ENCODE data around the gene DDX1.
"Not testable (repeated sequence)": the region's sequence is repeated elsewhere in the genome, so short reads cannot be mapped to it uniquely, and the experiment has no call there.

The DDX1 gene

GRCh38 chr2:15591692-15592463 lies at the start of gene DDX1:
Gene DDX1, plus strand, starts transcription at chr2:15591868. Its CDS starts 66 bp downstream, at chr2:15591934.
- peak; percentile 80 for DNase-seq (ENCODE audit: extremely low spot score)
- TF ChIP-seq HDGF (IDR thresholded peaks at IDR 0.05; ENCODE audit: borderline replicate concordance) (no peak), BHLHE40 (IDR thresholded peaks at IDR 0.05; ENCODE audit: borderline replicate concordance) (no peak), ZNF384 (IDR thresholded peaks at IDR 0.05) (no peak), L3MBTL2 (conservative IDR thresholded peaks at IDR 0.05) (peak; percentile 59), ARNT (IDR thresholded peaks at IDR 0.05) (no peak), TARDBP (IDR thresholded peaks at IDR 0.05) (no peak), ELF4 (IDR thresholded peaks at IDR 0.05) (peak; percentile 37; the same call in 1 of the 2 replicates), NFRKB (IDR thresholded peaks at IDR 0.05) (peak; percentile 73; the same call in 1 of the 2 replicates), FOXK2 (IDR thresholded peaks at IDR 0.05) (no peak), CTBP1 (IDR thresholded peaks at IDR 0.05; ENCODE audit: borderline replicate concordance) (peak; percentile 88), PKNOX1 (IDR thresholded peaks at IDR 0.05) (no peak), SUZ12 (IDR thresholded peaks at IDR 0.05) (no peak), SP1 (IDR thresholded peaks at IDR 0.05) (no peak)
- ChIA-PET CTCF (no interaction called here), POLR2A (no interaction called here)

- DNase-seq (ENCODE audit: extremely low spot score); POLR2A ChIA-PET: not testable (repeated sequence)
These were observed 49.4 kb upstream of the DDX1 start for GRCh38 chr2:15542269-15542668.

GRCh38 chr2:15543053-15543452 lies 48.6 kb upstream of the DDX1 start:
- ChIA-PET POLR2A (no interaction called here), CTCF (no interaction called here)
- no peak for TF ChIP-seq CTBP1 (IDR thresholded peaks at IDR 0.05; ENCODE audit: borderline replicate concordance)
- no peak for TF ChIP-seq HDGF (IDR thresholded peaks at IDR 0.05; ENCODE audit: borderline replicate concordance)
- TF ChIP-seq FOXA1 (IDR thresholded peaks at IDR 0.05) = no peak
- TF ChIP-seq FOXK2 (IDR thresholded peaks at IDR 0.05) = no peak
- no peak for TF ChIP-seq ELF4 (IDR thresholded peaks at IDR 0.05)
- no peak for TF ChIP-seq TARDBP (IDR thresholded peaks at IDR 0.05)
- TF ChIP-seq BHLHE40 (IDR thresholded peaks at IDR 0.05; ENCODE audit: borderline replicate concordance) = no peak
- TF ChIP-seq ARNT (IDR thresholded peaks at IDR 0.05) = no peak
- TF ChIP-seq NFRKB (IDR thresholded peaks at IDR 0.05) = no peak
- no peak for TF ChIP-seq PKNOX1 (IDR thresholded peaks at IDR 0.05)
- no peak for TF ChIP-seq SP1 (IDR thresholded peaks at IDR 0.05)
- no peak for TF ChIP-seq ZNF384 (IDR thresholded peaks at IDR 0.05)
- no peak for TF ChIP-seq LEF1 (IDR thresholded peaks at IDR 0.05; ENCODE audit: borderline replicate concordance)
- no peak for TF ChIP-seq L3MBTL2 (conservative IDR thresholded peaks at IDR 0.05)
- TF ChIP-seq FOXM1 (IDR thresholded peaks at IDR 0.05; ENCODE audit: borderline replicate concordance) = no peak
- TF ChIP-seq SUZ12 (IDR thresholded peaks at IDR 0.05) = no peak
- DNase-seq (ENCODE audit: extremely low spot score) = no peak

More at GRCh38 chr2:15542269-15542668, 49.4 kb upstream of the DDX1 start:
- CTCF ChIA-PET = not testable (repeated sequence)

GRCh38 chr2:15543541-15543940 lies 48.1 kb upstream of the DDX1 start:
- CTCF ChIA-PET = no interaction called here
- DNase-seq (ENCODE audit: extremely low spot score) = no peak
- no peak for TF ChIP-seq TARDBP (IDR thresholded peaks at IDR 0.05)
- no peak for TF ChIP-seq NFRKB (IDR thresholded peaks at IDR 0.05)
- TF ChIP-seq ARNT (IDR thresholded peaks at IDR 0.05) = no peak
- TF ChIP-seq ZNF384 (IDR thresholded peaks at IDR 0.05) = no peak
- TF ChIP-seq SUZ12 (IDR thresholded peaks at IDR 0.05) = no peak
- TF ChIP-seq SP1 (IDR thresholded peaks at IDR 0.05) = no peak
- TF ChIP-seq L3MBTL2 (conservative IDR thresholded peaks at IDR 0.05) = no peak
- TF ChIP-seq CTBP1 (IDR thresholded peaks at IDR 0.05; ENCODE audit: borderline replicate concordance) = no peak
- TF ChIP-seq FOXM1 (IDR thresholded peaks at IDR 0.05; ENCODE audit: borderline replicate concordance) = no peak
- TF ChIP-seq LEF1 (IDR thresholded peaks at IDR 0.05; ENCODE audit: borderline replicate concordance) = no peak
- no peak for TF ChIP-seq FOXK2 (IDR thresholded peaks at IDR 0.05)
- no peak for TF ChIP-seq ELF4 (IDR thresholded peaks at IDR 0.05)
- no peak for TF ChIP-seq FOXA1 (IDR thresholded peaks at IDR 0.05)
- TF ChIP-seq BHLHE40 (IDR thresholded peaks at IDR 0.05; ENCODE audit: borderline replicate concordance) = no peak
- no peak for TF ChIP-seq HDGF (IDR thresholded peaks at IDR 0.05; ENCODE audit: borderline replicate concordance)
- TF ChIP-seq PKNOX1 (IDR thresholded peaks at IDR 0.05) = no peak
- POLR2A ChIA-PET = no interaction called here

- TF ChIP-seq BHLHE40 (IDR thresholded peaks at IDR 0.05; ENCODE audit: borderline replicate concordance) (no peak), ZNF384 (IDR thresholded peaks at IDR 0.05) (no peak), SUZ12 (IDR thresholded peaks at IDR 0.05) (no peak), FOXM1 (IDR thresholded peaks at IDR 0.05; ENCODE audit: borderline replicate concordance) (no peak), L3MBTL2 (conservative IDR thresholded peaks at IDR 0.05) (no peak)
- CTCF ChIA-PET = no interaction called here
- DNase-seq (ENCODE audit: extremely low spot score) = no peak
- POLR2A ChIA-PET = no interaction called here
These were observed 47.4 kb upstream of the DDX1 start for GRCh38 chr2:15544227-15544626.

Data from HEK293T (cell line).